ENCODE measurements around the gene WFIKKN1.
"Not testable (repeated sequence)": the region's sequence is repeated elsewhere in the genome, so short reads cannot be mapped to it uniquely, and the experiment has no call there.

Gene WFIKKN1

DNA sequence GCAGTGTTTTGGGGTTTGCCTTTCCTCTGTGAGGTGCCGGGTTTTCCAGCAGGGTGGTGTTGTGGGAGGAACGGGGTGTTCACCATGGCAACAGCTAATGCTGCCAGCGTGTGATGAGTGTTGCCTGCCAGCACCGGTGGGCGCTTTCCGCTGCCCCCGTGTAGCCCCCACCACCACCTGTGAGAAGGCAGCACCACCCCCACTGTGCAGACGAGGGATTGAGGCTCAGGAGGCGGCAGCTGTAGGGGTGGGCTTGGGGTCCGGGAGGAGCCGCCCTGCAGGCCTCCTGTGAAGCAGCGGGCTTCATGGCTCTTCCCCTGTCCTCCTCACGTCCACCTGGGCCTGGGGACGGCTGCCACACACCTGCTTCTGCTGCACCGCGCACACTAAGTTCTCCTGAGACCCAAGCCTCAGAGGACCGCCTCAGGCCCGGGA, 35.7 kb upstream of the WFIKKN1 start:
- no peak for DNase-seq (ENCODE audit: low read depth, low spot score)

DNA sequence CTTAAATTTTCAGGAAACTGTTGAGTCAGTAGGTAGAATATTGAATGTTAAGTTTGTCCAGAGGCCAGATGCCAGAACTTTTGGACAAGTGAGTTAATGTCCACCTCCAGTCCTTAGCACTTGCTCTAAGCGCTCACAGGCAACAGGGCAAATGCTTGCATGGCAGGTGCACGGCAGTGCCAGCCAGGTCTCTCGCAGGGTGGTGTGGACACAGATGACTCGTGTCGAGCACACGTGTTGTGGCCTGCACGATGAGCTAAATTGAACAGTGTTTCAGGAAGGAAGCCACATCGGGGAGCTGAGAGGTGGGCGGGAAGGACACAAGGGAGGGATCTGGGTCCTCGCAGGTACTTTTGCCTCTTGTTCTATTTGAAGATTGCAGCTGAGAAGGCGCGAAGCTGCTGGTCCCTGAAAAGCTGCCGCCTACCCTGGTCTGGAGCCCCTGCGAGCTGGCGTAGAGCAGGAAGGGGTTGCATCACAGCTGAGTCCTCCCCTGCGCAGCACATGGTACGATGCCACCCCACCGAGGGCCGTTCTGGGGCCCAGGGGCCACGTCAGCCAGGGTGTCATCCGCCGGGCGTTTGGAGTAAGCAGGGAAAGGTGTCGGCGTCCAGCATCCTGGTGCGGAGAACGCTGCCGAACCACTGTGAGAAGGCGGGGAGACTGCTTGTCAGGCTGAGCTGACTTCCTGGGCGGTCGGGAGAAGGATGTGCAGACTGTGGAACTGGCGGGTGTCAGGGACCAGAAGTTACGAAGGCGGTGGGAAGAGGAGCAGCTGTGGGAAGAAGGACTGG, 34.6 kb upstream of the WFIKKN1 start:
- DNase-seq (ENCODE audit: low read depth, low spot score), result no peak

DNA sequence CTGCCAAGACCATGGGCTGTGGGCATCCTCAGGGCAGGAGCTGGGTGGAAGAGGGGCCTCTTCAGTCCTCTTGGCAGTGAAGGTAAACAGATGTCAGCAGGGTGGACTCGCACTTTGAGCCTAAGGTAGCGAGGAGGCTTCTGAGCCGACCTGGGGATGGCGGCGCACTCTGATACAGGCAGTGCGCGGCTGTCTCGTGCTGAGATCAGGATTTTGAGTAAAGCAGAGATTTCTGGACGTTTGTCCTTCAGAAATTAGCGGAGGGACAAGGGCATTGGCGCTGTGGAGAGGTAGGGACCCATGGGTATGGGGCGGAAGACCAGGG, 34.1 kb upstream of the WFIKKN1 start:
- DNase-seq (ENCODE audit: low read depth, low spot score), result no peak

DNA sequence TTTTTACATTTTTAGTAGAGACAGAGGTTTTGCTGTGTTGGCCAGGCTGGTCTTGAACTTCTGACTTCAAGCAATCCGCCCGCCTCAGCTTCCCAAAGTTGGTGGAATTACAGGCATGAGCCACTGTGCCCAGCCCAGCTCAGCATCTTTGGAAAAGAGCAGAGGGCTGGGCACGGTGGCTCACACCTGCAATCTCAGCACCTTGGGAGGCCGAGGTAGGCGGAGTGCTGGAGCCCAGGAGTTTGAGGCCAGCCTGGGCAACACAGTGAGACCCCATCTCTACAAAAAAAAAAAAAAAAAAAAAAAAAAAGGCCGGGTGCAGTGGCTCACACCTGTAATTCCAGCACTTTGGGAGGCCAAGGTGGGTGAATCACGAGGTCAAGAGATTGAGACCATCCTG, 33.1 kb upstream of the WFIKKN1 start:
- DNase-seq (ENCODE audit: low read depth, low spot score), result not testable (repeated sequence)

DNA sequence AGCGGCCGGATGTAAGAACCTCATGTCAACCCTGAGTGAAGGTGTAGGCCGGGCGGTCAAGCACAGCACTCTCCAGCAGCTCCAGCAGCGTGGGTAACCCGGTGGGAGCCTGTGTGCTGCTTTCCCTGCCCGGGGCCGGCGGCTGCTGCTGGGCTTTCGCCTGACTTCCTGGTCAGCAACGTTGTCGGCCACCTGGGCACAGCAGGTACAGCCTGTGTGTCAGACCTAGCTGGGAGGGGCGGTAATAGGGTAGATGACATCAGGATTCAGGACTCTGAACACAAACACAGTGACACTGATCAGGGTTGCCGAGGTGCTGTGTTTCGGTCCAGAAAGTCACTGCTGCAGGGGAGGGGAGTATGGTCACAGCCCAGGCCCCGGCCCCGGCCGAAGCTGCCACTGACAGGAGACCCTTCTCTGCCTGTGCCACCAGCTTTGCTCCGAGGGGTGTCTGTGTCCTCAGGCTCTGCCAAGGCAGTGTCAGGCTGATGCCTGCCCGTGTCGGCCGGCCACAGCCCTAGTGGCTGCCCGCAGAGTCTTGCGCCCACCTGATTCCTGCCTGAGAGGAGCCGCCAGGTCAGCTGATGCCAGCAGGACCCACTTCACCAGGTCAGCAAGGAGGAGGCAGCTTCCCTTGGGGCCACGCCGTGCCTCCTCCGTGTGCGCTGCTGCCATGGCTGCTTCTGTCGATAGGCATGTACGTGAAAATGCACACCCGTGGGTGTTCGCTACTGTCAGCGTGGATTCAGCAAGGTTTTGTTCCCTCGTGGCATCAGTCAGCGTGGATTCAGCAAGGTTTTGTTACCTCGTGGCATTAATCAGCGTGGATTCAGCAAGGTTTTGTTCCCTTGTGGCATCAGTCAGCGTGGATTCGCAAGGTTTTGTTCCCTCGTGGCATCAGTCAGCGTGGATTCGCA, 31.7 kb upstream of the WFIKKN1 start:
- no peak for DNase-seq (ENCODE audit: low read depth, low spot score)

DNA sequence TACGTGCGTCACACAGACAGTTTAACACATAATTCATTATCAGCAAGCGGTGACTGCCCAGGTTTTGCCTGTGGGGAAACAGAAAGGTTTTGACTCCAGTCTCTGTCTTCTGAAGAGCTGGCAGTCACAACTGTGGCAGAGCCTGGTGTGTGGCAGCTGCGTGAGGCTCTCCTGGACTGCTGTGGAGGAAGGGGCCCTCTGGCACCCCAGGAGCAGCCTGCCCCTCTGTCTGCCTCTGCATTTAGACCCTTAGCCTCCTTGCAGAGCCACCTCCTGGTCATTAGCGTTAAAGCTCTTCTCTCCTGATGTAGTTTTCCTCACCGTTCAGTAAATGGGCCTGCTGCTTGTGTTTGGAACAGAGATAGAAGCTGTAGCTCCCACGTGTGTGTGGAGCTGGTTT, 30.0 kb upstream of the WFIKKN1 start:
- no peak for DNase-seq (ENCODE audit: low read depth, low spot score)

DNA sequence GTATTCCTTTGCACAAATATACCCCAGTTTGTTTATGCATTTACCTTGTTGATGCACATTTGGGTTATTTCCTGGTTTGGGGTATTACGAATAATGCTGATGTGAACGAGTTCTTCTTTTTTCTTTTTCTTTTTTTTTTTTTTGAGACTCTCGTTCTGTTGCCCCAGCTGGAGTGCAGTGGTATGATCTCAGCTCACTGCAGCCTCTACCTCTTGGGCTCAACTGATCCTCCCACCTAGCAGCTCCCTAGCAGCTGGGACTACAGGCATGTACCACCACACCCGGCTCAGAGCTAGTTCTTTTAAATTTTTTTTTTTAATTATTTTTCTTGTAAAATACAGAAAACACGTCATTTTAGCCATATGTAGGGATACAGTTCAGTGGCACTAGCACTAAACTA, 26.9 kb upstream of the WFIKKN1 start:
- DNase-seq (ENCODE audit: low read depth, low spot score), result no peak

DNA sequence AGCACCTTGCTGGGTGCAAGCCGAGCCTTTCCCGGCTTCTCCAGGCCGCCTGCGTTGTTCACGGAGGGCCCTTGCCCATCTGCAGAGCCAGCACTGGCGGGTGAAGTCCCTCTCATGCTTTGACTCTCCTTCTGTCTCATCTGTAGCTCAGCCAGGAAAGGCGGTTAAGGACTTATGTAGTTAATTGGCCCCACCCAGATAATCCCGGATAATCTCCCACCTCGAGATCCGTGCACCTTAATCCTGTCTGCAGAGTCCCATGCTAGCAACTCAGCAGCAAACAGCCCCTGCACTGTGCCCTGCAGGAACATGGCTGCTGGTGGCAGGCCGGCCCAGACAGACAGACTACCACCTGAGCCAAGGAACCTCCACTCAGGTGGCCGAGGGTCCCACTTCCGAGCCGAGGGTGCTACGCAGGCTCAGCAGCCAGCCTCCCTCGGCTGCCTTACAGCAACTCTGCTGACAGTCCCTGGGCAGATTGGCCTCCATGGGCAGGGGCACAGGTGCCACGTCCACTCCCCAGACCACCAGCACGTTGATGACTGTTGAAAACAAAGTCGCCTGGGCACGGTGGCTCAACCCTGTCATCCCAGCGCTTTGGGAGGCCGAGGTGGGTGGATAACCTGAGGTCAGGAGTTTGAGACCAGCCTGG, 24.0 kb upstream of the WFIKKN1 start:
- DNase-seq (ENCODE audit: low read depth, low spot score), result no peak

DNA sequence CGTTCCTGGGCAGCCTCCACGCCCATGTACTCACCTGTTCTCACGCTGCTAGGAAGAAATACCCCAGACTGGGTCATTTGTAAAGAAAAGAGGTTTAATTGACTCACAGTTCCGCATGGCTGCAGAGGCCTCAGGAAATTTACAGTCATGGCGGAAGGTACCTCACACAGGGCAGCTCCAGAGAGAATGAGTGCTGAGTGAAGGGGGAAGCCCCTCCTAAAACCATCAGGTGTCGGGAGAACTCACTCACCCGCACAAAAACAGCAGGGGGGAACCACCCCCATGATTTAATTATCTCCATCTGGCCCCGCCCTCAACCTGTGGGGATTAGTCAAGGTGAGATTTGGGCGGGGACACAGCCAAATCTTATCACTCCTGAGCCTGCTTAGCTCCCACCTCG, 22.8 kb upstream of the WFIKKN1 start:
- DNase-seq (ENCODE audit: low read depth, low spot score), result no peak

DNA sequence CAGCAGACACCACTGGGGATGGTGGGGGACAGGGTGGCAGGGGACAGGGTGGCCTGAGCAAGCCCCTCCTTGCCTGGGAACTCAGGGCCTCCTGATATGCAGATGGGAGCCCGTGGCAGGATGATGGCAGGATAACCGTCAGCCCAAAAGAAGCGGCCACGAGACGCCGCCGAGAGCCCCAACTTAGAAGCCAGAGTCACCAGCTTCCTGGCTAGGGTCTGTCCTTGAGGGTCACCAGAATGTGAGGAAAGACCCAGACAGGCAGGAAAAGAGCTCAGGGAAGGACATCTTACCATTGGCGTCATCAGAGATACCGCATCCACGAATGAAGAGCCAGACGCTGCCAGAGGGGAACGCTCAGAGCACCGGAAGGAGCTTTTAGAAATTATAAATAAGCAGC, 21.5 kb upstream of the WFIKKN1 start:
- DNase-seq (ENCODE audit: low read depth, low spot score), result no peak

DNA sequence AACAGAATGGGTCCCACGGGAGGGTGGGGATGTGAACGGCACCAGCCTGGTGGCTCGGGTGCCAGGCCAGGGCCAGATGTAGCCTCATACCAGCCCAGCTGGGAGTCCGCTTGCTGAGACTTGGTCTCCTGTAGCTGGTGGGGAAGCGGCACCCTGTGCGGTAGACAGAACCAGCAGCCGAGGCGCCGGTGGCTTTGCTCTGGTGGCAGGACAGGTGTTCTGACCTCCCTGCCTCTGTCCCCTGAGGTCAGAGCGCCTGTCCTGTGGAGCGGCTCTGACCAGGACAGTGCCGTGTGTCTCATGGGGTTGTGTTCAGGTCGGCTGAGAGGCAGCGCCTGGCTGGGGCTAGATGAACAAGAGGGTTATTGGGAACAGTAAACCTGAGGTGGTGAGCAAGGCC, 20.8 kb upstream of the WFIKKN1 start:
- DNase-seq (ENCODE audit: low read depth, low spot score), result no peak

DNA sequence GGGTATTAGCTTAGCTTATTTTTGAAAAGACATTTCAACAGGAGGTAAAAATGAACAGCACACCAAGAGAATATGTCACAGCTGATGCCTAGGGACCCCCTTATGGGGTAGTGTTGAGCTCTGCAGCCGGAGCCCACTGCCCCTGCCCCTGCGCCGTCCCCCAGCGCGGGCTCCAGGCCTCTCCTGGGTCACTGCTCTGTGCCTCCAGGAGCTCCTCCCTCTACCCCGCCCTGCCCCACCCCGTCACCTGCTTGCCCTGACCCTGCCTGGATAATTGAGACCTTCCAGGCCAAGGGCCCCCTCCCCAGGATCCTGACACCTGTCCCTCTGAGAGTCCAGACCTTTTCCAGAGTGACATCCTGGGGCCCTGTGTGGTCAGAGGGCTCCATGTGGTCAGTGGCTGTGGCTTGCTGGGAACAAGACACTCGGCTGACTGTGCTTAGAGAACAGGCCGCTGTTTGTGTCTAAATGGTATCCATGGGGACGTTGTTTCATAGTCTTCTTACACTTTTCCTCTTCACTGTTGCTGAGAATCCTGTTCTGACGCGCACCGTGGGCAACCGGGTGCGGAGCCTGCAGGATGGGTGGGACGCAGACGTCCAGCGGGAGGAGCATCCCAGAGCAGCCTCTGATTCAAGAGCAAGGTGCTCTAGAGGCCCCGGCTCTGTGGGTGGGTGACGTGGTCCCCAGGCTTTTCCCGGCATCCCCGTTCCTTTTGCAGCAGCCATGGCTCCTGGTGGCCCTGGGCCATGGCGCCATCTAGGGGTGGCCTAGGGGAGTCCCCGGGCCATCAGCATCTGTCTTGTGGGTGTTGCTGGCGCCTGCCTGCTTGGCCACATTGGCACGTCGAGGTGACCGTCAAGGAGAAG, 20.0 kb upstream of the WFIKKN1 start:
- no peak for DNase-seq (ENCODE audit: low read depth, low spot score)

DNA sequence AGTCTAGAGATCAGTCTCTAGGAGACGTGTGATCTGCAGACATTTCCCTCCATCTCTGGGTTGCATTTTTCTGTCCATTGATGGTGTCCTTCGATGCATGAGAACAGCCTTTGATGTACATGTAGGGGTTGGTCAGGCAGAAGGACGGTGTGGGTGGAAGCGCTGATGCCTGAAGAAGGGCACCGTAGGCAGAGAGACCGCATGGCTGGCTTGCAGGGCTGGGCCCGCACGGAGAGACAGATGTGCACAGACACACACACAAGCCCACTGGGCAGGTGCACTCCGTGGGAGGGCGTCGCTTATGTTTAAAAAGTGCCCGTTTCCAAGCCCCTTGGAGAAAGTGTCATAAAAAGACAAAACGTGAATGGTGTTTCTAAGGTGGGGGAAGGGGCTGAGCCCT, 15.7 kb upstream of the WFIKKN1 start:
- DNase-seq (ENCODE audit: low read depth, low spot score), result no peak

DNA sequence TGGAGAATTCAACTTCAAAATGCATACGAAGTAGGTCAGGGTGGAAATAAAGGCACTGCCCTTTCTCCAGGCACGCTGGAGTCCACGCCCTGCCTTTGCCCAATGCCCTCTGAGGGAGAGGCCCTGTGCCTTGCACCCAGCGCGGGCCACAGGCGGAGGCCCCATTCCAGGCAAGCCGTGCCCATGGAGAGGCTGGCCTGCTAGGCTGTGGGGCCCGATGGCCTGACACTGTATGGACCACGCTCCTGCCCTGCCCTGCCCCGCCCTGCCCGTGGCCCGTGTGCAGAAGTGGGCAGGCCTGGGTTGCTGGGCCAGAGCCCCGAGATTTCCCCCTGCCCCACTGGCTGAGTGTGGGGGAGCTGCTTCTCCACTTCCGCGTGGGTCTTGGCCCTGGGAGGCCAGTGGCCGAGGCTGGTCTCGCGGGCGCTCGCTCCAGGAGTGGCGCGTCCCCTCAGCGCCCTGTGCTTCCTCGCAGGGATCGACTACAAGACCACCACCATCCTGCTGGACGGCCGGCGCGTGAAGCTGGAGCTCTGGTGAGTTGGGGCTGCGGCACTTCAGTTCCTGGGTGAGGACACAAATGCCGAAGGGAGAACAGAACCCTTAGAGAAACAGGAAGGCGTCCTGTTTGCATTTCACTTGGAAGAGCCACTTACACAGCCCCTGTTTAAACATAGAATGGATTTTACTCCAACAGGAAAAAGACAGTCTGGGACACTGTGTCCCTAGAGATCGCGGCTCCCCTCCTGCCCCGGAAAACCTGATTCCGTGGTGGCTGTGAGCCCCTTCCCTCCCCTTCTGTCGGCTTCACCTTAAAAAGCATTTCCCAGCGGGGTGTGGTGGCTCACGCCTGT, 13.8 kb upstream of the WFIKKN1 start:
- DNase-seq (ENCODE audit: low read depth, low spot score), result no peak

DNA sequence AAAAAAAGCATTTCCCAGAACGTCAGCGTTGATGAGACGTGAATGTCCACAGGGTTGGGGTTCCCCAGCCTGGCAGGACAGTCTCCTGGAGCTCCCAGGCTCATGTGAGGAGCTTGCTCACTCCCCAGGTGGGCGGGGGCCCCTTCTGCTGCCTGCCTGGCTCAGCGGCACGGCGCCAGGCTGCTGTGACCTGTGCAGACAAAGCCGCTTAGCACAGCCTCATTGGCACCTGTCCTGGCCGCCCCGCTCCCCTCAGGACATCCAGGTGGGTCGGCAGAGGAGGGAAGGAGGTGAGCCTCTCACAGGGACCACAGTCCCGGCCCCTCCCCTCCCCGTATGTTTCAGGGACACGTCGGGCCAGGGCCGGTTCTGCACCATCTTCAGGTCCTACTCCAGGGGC, 12.9 kb upstream of the WFIKKN1 start:
- no peak for DNase-seq (ENCODE audit: low read depth, low spot score)

DNA sequence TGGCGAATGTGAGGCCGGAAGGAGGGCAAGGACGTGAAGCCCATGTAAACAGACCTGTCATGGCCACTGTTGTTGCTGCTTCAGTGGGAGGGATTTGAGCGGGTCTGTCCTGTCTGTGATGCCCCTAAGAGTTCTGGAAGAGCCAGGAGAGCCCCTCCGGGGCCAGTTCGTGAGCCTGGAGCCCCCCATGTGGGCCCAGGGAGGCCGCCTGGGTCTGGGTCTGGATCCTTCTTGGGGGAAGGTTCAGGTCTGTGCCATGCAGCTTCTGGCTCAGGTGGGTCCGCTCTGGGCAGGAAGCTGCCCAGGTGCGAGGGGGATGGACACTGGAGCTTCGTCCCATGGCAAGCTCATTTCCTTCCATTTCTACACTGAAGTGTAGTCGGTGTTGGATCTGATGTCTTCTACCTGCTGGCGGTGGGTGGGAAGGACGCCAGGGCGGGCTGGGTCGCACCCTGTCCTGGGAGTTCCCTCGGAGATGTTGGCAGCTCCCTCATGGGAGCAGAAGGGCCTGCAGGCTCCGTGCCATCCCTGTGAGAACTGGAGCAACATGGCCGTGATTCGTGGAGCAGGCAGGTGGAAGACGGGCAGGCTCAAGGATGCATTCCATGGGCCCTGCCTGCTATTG, 11.2 kb upstream of the WFIKKN1 start:
- no peak for DNase-seq (ENCODE audit: low read depth, low spot score)

DNA sequence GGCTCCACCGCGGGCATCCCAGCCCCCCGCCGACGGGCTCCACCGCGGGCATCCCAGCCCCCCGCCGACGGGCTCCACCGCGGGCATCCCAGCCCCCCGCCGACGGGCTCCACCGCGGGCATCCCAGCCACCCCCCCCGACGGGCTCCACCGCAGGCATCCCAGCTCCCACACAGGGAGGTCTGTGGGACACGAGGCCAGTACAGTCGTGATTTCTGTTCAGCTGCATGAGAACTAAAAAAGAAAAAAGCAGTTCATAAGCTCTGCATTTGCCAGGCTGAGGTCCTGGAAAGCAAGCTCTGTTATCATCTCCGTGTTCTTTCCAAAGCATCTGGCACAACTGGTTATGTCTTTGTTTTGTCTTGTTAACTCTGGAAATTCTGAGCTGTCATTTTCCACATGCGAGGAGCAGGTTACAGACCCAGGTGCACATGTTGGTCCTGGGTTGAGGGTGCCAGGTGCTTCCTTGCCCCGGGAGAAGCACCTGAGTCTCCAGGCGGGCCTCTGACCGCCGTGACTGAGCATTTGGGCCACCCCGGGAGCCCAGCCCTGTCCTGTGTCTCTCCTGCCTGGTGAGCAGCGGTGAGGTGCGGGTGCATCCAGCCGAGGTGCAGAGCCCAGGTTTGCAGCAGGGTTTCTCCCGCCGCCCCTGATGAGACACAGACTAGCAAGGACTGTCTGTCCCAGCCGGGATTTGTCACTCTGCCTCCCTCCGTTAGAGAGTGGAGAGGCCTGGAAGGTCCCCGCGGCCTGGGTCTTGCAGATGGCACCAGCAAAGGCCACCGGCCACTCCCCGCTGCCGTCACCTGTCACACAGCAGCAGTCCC, 9.9 kb upstream of the WFIKKN1 start:
- no peak for DNase-seq (ENCODE audit: low read depth, low spot score)

DNA sequence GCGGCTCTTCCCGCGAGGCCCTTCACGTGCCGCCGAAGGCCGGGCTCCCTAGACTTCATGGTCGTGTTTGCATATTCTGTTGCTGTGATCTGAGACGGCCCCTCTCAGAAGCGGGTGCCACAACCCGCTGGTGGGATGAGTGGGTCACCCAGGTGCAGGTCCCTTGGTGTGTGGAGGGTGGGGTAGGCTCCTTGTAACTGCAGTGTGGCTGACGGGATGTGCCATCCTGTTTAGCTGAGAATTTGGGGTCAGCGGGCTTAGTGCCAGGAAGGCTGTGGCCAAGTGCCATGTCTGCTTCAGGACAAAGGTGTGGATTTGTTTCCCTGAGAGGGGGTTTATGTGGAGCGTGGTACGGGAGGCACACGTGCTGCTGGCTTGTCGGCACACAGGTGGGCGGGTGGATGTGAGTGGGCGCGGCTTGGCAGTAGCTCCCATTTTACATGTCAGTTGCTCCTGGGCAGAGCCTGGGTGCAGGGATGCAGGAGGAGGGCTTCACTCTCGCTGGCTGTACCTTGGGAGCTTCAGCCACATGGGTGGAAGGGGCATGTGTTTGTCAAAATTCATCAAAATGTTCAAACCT, 9.2 kb upstream of the WFIKKN1 start:
- no peak for DNase-seq (ENCODE audit: low read depth, low spot score)

DNA sequence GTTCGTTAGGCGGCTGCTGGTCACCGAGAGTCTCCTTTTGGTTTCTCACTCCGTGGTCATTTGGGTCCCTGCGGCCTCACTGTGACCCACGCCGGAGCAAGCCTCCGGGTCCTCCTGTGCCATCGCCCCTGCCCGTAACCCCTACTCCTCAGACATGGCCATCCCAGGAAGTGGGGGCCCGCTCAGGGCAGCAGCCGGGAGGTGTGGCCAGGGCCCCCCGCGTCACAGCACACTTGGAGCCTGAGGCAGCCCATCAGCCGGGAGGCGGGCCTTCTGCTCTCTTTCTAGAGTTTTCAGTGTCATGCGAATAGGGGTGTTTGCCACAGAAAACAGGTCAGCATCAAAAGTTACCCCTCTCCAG, 7.9 kb upstream of the WFIKKN1 start:
- DNase-seq (ENCODE audit: low read depth, low spot score), result no peak
